WERI-Rb-1 (cell line): ENCODE measurements around the gene GABRG2.

Source experiments
- DNase-seq: peaks from one replicate; pipeline ENCODE4 v3.0.0-alpha.2; 2020
- H3K27ac ChIP-seq: fragments of 250-450 bp; sonication (Bioruptor Pico); 2 replicates; pipeline ENCODE4 v1.5.1; 2020; ENCODE audit warnings: mild to moderate bottlenecking, moderate library complexity
- H3K27me3 ChIP-seq: fragments of 250-450 bp; sonication (Bioruptor Pico); 2 replicates; pipeline ENCODE4 v1.5.1; 2021; ENCODE audit warnings: mild to moderate bottlenecking, low read depth, moderate library complexity; ENCODE audit not compliant: insufficient read depth, severe bottlenecking
- H3K36me3 ChIP-seq: fragments of 250-450 bp; sonication (Bioruptor Pico); 2 replicates; pipeline ENCODE4 v1.5.1; 2020; ENCODE audit warnings: mild to moderate bottlenecking, moderate library complexity
- H3K4me3 ChIP-seq: 2 replicates; pipeline ENCODE4 v1.5.1; 2011; ENCODE audit warnings: low read depth, mild to moderate bottlenecking, control low read depth, low read length
- H3K9me3 ChIP-seq: fragments of 250-450 bp; sonication (Bioruptor Pico); 2 replicates; pipeline ENCODE4 v1.5.1; 2021; ENCODE audit warnings: mild to moderate bottlenecking, moderate library complexity; ENCODE audit not compliant: severe bottlenecking
- TF ChIP-seq, protein P1 (sequence below): IDR thresholded peaks from 2 replicates; pipeline ENCODE4 v1.5.1; 2011; ENCODE audit warnings: low read depth, mild to moderate bottlenecking, control low read depth, inconsistent platforms, low read length

Gene GABRG2

DNA sequence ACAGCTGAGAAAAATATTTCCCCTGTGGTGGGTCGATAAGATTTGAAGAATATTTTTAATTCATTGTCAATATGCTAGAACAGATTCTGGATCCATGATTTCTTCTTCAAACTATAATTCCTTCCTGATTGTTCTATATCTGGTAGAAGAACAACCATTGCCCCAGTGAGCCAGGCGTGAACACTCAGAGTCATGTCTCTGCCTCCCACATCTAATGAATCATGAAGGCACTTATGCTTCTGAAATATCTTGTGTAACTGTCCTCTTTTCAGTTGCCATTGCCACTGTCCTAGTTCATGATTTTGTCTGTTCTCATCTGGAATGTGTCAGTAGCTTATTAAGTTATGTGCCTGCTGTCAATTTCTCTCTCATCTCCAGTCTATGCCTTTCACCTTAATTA lies 40.0 kb downstream of the GABRG2 start:
- Histone ChIP-seq H3K27ac (no peak overlapping the region), H3K36me3 (no peaks in the 10 kb centered on the region), H3K9me3 (no peaks in the 10 kb centered on the region), H3K4me3 (no peak overlapping the region), H3K27me3 (no peaks in the 10 kb centered on the region)
- TF ChIP-seq, protein P1, sequence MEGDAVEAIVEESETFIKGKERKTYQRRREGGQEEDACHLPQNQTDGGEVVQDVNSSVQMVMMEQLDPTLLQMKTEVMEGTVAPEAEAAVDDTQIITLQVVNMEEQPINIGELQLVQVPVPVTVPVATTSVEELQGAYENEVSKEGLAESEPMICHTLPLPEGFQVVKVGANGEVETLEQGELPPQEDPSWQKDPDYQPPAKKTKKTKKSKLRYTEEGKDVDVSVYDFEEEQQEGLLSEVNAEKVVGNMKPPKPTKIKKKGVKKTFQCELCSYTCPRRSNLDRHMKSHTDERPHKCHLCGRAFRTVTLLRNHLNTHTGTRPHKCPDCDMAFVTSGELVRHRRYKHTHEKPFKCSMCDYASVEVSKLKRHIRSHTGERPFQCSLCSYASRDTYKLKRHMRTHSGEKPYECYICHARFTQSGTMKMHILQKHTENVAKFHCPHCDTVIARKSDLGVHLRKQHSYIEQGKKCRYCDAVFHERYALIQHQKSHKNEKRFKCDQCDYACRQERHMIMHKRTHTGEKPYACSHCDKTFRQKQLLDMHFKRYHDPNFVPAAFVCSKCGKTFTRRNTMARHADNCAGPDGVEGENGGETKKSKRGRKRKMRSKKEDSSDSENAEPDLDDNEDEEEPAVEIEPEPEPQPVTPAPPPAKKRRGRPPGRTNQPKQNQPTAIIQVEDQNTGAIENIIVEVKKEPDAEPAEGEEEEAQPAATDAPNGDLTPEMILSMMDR = no peak
- no peak for DNase-seq

DNA sequence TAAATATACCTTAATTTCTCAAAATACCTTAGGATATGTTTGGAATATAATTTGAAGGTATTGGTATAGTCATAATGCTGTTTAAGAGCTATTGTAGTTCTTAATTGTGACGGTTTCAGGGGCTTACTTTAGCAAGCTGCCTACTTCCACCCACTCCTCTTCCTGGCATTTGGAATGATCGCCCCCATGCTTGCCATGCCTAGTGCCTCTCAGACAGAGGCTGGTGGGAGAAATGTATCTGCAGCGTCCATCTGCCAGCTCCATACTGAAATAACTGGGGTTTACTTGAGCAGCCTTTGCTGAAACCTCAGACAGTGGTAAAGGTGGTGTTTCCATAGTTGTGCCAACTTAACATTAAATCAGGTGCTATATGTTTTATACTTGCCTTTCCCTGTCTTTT lies 52.2 kb downstream of the GABRG2 start:
- DNase-seq = no peak
- Histone ChIP-seq H3K9me3 (no peaks in the 10 kb centered on the region), H3K36me3 (no peaks in the 10 kb centered on the region), H3K4me3 (no peak overlapping the region), H3K27ac (no peak overlapping the region), H3K27me3 (peaks cover 2% of the 10 kb centered on the region)
- TF ChIP-seq, protein P1 = no peak

DNA sequence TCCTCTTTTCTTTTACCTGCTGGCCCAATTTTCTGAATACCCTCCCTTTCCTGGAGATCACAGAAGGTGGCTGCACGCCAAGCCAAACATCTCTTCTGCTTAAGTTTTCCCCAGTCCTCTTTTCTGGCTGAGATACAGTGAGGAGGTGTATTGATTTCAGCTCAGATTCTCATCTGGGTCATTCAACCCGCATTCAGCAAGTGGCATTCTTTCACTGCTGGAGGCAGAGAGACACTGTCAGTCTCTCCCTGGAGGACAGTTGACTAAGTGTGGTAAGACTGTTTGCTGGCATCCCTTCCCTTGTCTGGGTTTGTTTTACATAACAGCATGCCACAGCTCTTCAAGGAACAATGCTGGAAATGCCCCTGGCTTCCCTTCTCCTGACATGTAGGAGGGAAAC lies 60.5 kb downstream of the GABRG2 start:
- no peak overlapping the region for H3K4me3 ChIP-seq
- H3K36me3 ChIP-seq = no peaks in the 10 kb centered on the region
- H3K27me3 ChIP-seq = peaks cover 6% of the 10 kb centered on the region
- no peaks in the 10 kb centered on the region for H3K9me3 ChIP-seq
- TF ChIP-seq, protein P1 = no peak
- H3K27ac ChIP-seq = no peak overlapping the region
- no peak for DNase-seq

DNA sequence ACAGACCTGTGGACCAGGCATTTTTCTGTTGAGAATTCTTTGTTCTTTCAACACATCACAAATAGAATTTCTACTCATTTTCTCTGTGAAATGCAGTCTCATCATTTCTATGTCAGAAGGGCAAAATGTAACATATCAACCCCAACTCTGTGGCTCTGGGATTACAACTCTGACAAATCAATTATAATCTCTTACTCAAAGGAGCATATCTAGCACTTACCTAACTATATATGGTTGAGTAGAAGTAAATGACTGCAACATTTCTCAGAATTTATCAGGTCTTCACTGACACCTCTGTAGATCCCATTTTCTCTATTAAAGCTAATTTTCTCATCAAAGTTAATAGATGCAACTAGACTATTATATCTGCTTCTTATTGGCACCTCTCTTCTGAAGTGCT lies 64.8 kb downstream of the GABRG2 start:
- TF ChIP-seq, protein P1 = no peak
- Histone ChIP-seq H3K36me3 (no peaks in the 10 kb centered on the region), H3K27me3 (peaks cover 6% of the 10 kb centered on the region), H3K4me3 (no peak overlapping the region), H3K9me3 (no peaks in the 10 kb centered on the region), H3K27ac (no peak overlapping the region)
- DNase-seq = no peak

DNA sequence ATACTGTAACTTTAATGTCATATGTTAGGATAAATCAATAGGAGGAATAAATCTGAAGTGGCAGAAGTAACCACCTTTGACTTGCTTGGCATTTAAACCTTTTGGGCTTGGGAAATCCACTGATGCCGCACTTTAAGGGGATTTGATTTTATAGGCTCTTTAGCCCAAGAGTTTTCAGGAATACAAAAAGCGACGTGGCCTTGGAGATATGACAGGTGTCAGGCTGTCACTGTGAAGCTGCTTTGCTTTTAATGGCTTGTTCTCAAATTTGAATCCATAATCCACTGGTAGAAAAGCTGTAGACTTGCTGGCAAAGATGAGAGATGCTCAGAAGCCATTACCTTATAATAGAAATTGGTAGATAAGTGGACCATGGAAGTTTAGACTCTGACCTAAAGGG lies 71.6 kb downstream of the GABRG2 start:
- peaks cover 3% of the 10 kb centered on the region for H3K27me3 ChIP-seq
- H3K36me3 ChIP-seq = no peaks in the 10 kb centered on the region
- DNase-seq = no peak
- no peaks in the 10 kb centered on the region for H3K9me3 ChIP-seq
- no peak overlapping the region for H3K27ac ChIP-seq
- TF ChIP-seq, protein P1 = no peak
- no peak overlapping the region for H3K4me3 ChIP-seq

DNA sequence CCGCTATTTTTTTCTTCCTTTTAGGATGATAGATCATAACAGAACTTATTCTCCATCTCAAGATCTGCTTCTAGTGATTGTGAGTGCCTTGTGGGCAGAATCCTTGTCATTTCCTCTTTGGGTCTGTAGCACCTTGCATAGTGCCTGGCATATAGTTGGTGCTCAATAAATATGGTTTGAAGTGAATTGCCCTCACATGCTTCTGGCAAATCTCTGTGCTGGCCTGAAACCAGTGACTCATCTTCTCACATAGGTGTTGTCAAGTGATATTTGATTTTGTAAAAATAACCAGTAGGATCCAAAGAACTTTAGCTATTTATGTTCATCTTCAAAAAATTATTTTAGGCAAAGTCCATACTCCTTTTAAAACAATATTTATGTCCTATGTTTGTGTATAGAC lies 86.7 kb downstream of the GABRG2 start:
- TF ChIP-seq, protein P1 = no peak
- H3K36me3 ChIP-seq = no peaks in the 10 kb centered on the region
- no peak for DNase-seq
- H3K27me3 ChIP-seq = peaks cover 24% of the 10 kb centered on the region
- H3K27ac ChIP-seq = no peak overlapping the region
- H3K9me3 ChIP-seq = no peaks in the 10 kb centered on the region
- H3K4me3 ChIP-seq = no peak overlapping the region
